Transverse colon (tissue), 4 donors: Measurements from ENCODE around the gene RNASE7. TPM values are rescaled to one million over a fixed set of nuclear protein-coding genes. Genes with fewer than 3 reads are reported as not detected.

Experiments
- DNase-seq: peaks from one replicate; pipeline ENCODE4 v3.0.0-alpha.2; 2019
- H3K27ac ChIP-seq, 4 donors: fragments of 200-600 bp; sonication (generic); 2 replicates each; pipeline ENCODE4 v1.5.1; 2016 to 2018; ENCODE audit warnings: inconsistent platforms in 4 of 4
- H3K27me3 ChIP-seq: fragments of 200-600 bp; sonication (generic); 2 replicates; pipeline ENCODE4 v1.5.1; 2017; ENCODE audit warnings: inconsistent platforms
- H3K36me3 ChIP-seq, 4 donors: fragments of 200-600 bp; sonication (generic); 2 replicates each; pipeline ENCODE4 v1.5.1; 2017 to 2019; ENCODE audit warnings: inconsistent platforms in 4 of 4
- H3K4me1 ChIP-seq, 4 donors: fragments of 200-600 bp; sonication (generic); 2 replicates each; pipeline ENCODE4 v1.5.1; 2017 to 2020; ENCODE audit warnings: inconsistent platforms in 4 of 4
- H3K4me3 ChIP-seq, 4 donors: fragments of 200-600 bp; sonication (generic); 1 replicate in 1 of 4; 2 replicates in 3 of 4; pipeline versions ENCODE4 v1.5.1 to v1.6.1; 2017 to 2019; ENCODE audit warnings: inconsistent platforms in 4 of 4
- H3K9me3 ChIP-seq, 2 donors: fragments of 200-600 bp; sonication (generic); 2 replicates each; pipeline ENCODE4 v1.5.1; 2017 to 2019; ENCODE audit warnings: inconsistent platforms in 2 of 2
- EP300 ChIP-seq: sonication (generic); formaldehyde crosslinking; IDR thresholded peaks from one replicate; pipeline ENCODE4 v1.6.1; 2017; ENCODE audit warnings: antibody characterized with exemption, low read depth
- POLR2A ChIP-seq: fragments of 450-650 bp; IDR thresholded peaks from one replicate; pipeline ENCODE4 v1.6.1; 2016; ENCODE audit warnings: antibody characterized with exemption, mild to moderate bottlenecking, moderate library complexity
- POLR2AphosphoS5 ChIP-seq, 3 donors: sonication (generic); formaldehyde crosslinking; IDR thresholded peaks; one replicate each; pipeline ENCODE4 v1.6.1; 2016; ENCODE audit warnings: antibody characterized with exemption in 3 of 3
- WGBS, 2 donors: methylation state at CpG; one replicate each; pipeline ENCODE4 v1.1.5; 2018; ENCODE audit warnings: low coverage in 1 of 2; 5-methylcytosine and 5-hydroxymethylcytosine counted together
- in situ Hi-C, 4 donors: fragments of 200-750 bp; cut with MboI; loops; one replicate each; pipeline versions ENCODE4 v1.15.0 to v1.15.1; 2017; ENCODE audit warnings: low sequenced_read_pairs in 3 of 4, low pct_ligation_motif_present in 1 of 4, low pct_unique_long_range_greater_than_20kb in 1 of 4
- intact Hi-C: fragments of 100-400 bp; cut with DNase I; formaldehyde crosslinking; loops from one replicate; pipeline ENCODE4 v1.15.1; 2023; ENCODE audit warnings: low total_unique reads
- total RNA-seq, 4 donors: library from RNA; depleted of rRNA; stranded (reverse); fragments of >200 nt; gene quantifications; one replicate each; pipeline ENCODE4 v1.1.0, GENCODE V29; 2016
- TF ChIP-seq, protein P1 (sequence below), 5 experiments: fragments of 200-600 bp in 3 of 5; fragments of 450-650 bp in 2 of 5; sonication (generic) in 3 of 5; IDR thresholded peaks; 1 replicate in 2 of 5; 2 replicates in 3 of 5; pipeline ENCODE4 v1.5.1; 2016 to 2017; ENCODE audit warnings: antibody characterized with exemption in 5 of 5, inconsistent platforms in 3 of 5, mild to moderate bottlenecking in 2 of 5, moderate library complexity in 1 of 5

Gene RNASE7
- total RNA-seq, 4 donors from 2014 or later = 0.48 TPM; not detected in 3

- Histone ChIP-seq H3K4me3 (peak overlapping the region in 1 of 4 donors; percentile 8), H3K27me3 (no peaks in the 10 kb centered on the region), H3K9me3 (no peaks in the 10 kb centered on the region), H3K36me3 (no peaks in the 10 kb centered on the region), H3K4me1 (peaks cover 0 to 46% (median 22%) of the 10 kb centered on the region in 4 donors), H3K27ac (peak overlapping the region; percentile 75 to 83 (median 80))
- intact Hi-C loops (no loop called here), in situ Hi-C loops (no loop called here)
- DNase-seq = no peak
- TF ChIP-seq POLR2A (peak; percentile 36), POLR2AphosphoS5 (IDR thresholded peaks at IDR 0.05) (no peak)
- 32 to 36% methylated on average over 8 of the region's 8 CpGs for WGBS, 2 donors
Measured at GRCh38 chr14:21059842-21060613, 17.9 kb downstream of the RNASE7 start.

- H3K36me3 ChIP-seq = no peaks in the 10 kb centered on the region
- intact Hi-C loops (no loop called here), in situ Hi-C loops (no loop called here)
- peak; percentile 66 for DNase-seq
- no peaks in the 10 kb centered on the region for H3K9me3 ChIP-seq
- no peaks in the 10 kb centered on the region for H3K27me3 ChIP-seq
- peak overlapping the region; percentile 75 to 83 (median 80) for H3K27ac ChIP-seq
- TF ChIP-seq EP300 (no peak), POLR2A (peak; percentile 36), POLR2AphosphoS5 (IDR thresholded peaks at IDR 0.05) (peak in 2 of 3 donors; percentile 14 to 64)
- TF ChIP-seq, protein P1, sequence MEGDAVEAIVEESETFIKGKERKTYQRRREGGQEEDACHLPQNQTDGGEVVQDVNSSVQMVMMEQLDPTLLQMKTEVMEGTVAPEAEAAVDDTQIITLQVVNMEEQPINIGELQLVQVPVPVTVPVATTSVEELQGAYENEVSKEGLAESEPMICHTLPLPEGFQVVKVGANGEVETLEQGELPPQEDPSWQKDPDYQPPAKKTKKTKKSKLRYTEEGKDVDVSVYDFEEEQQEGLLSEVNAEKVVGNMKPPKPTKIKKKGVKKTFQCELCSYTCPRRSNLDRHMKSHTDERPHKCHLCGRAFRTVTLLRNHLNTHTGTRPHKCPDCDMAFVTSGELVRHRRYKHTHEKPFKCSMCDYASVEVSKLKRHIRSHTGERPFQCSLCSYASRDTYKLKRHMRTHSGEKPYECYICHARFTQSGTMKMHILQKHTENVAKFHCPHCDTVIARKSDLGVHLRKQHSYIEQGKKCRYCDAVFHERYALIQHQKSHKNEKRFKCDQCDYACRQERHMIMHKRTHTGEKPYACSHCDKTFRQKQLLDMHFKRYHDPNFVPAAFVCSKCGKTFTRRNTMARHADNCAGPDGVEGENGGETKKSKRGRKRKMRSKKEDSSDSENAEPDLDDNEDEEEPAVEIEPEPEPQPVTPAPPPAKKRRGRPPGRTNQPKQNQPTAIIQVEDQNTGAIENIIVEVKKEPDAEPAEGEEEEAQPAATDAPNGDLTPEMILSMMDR (IDR thresholded peaks at IDR 0.05) = no peak
- H3K4me3 ChIP-seq = peak overlapping the region in 2 of 4 donors; percentile 8 to 10
- H3K4me1 ChIP-seq = peaks cover 0 to 38% (median 18%) of the 10 kb centered on the region in 4 donors
- WGBS, 2 donors = 38 to 46% methylated on average over 12 to 13 of the region's 13 CpGs
Measured at GRCh38 chr14:21060614-21061346, 18.6 kb downstream of the RNASE7 start.

GRCh38 chr14:21061347-21061668 is 19.1 kb downstream of the RNASE7 start:
- H3K9me3 ChIP-seq = no peaks in the 10 kb centered on the region
- H3K27me3 ChIP-seq = no peaks in the 10 kb centered on the region
- DNase-seq = no peak
- H3K36me3 ChIP-seq = no peaks in the 10 kb centered on the region
- in situ Hi-C loops (no loop called here), intact Hi-C loops (no loop called here)
- H3K27ac ChIP-seq = peak overlapping the region; percentile 75 to 83 (median 80)
- H3K4me3 ChIP-seq = no peak overlapping the region
- peaks cover 0 to 33% (median 15%) of the 10 kb centered on the region in 4 donors for H3K4me1 ChIP-seq
- TF ChIP-seq EP300 (no peak), POLR2AphosphoS5 (IDR thresholded peaks at IDR 0.05) (no peak), POLR2A (no peak)
- TF ChIP-seq, protein P1 (IDR thresholded peaks at IDR 0.05) = no peak
- 40 to 41% methylated on average over 3 of the region's 3 CpGs for WGBS, 2 donors

DNA sequence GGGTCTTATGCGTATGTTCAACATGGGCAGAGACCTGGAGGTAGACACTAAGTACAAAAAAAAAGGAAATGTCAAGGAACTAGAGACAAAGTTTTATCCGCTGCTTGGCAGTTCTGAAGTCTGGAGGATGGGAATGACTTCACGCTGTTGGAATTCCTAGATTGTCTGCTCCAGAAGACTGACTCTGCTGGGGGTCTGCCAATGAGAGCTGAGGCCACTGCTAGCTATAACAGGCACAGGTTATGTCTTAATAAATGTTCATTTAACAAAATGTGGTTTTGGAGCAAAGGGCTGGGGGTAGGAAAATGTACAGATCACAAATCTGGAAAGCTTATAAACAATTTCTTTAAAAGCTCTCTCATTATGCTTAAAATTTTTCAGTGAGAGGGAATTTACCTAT is 21.3 kb downstream of the RNASE7 start:
- WGBS, 2 donors = 63 to 100% methylated on average over 1 to 3 of the region's 3 CpGs
- peak; percentile 4 for DNase-seq
- Histone ChIP-seq H3K27ac (peak overlapping the region in 2 of 4 donors; percentile 79 to 83), H3K4me1 (peaks cover 0 to 26% (median 15%) of the 10 kb centered on the region in 4 donors), H3K4me3 (no peak overlapping the region), H3K9me3 (no peaks in the 10 kb centered on the region), H3K27me3 (no peaks in the 10 kb centered on the region), H3K36me3 (no peaks in the 10 kb centered on the region)
- intact Hi-C loops (no loop called here), in situ Hi-C loops (no loop called here)
- TF ChIP-seq EP300 (no peak), POLR2A (no peak), POLR2AphosphoS5 (IDR thresholded peaks at IDR 0.05) (no peak)
- TF ChIP-seq, protein P1 (IDR thresholded peaks at IDR 0.05) = no peak
